Fibroblast of skin of back (primary cell): Measurements from ENCODE around the gene INVS.
"Not testable (repeated sequence)": the region's sequence is repeated elsewhere in the genome, so short reads cannot be mapped to it uniquely, and the experiment has no call there.

Experiments
- DNase-seq: peaks from one replicate; pipeline ENCODE4 v3.0.0-alpha.2; 2013

INVS gene

DNA sequence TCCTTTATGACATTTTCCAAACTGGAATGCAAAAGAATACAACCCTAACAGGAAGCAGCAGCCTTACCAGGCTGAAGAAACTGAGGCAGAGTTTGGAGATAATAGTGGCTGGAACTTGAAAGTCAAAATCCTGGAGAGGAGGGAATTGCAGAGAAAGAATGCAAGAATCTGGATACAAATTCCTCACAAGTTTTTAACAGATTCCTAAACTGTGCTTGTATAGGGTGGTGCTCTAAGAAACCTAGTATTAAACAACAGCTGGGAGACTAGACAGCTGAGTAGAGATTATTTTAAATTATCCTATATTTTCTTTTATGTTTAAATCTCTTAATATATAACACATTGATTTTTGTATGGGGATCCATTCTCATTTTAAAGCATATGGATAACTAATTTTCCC is 30.7 kb downstream of the INVS start:
- peak; percentile 17 for DNase-seq

DNA sequence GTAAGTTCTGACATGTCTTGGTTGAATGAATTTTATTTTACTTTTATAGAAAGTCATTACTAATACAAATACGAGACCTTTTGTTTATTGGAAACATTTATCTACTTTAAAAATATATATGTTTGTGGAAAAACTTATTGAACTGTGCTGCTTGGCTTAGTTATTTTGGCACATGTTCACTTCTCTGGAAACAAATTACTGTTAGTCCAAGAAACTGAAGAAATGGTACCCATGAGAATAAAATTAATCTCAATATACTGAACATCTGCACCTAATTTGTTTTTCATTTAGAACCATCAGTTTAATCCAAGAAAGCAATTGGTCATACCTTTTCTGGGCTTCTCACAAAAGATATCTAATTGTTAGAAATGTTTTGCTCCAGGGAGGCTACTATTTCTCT is 32.2 kb downstream of the INVS start:
- no peak for DNase-seq

DNA sequence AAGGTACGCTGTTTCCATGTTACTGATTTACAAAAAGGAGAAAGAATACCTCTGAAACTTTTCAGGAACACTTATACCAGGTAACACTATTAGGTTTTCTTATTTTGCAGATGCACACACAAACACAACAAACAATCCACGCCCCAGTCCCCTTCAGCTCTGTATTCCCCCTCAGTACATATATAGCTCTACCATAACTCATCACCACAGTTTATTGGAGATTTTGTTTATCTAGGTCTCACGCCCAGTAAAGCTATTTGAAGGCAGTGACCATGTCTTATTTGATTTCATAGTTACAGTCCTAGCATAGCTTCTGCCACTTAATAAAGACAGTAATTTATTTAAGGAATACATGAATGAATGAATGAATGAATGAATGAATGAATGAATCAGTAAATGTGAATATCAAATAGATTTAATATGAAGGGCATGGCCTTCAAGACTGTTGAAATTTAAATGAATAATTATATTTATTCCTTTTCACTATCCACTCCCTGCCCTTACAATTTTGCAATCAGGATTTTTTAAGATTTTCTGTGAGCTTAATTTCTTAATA is 32.9 kb downstream of the INVS start:
- no peak for DNase-seq

DNA sequence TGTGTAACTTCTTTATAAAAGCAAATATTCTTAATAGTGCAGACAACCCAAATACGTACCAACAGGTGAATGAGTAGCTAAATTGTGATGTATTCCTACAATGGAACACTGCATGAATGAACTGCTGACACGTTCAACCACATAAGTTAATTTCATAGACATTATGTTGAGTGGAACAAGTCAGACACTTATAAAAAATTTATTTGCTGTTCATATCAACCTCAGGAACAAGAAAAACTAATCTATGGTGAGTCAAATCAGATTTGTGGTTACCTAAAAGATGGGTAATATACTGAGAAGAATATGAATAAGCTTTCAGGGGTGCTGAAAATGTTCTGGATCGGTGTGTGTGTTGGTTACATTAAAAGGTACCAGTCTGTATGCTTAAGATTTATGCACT is 35.7 kb downstream of the INVS start:
- no peak for DNase-seq

- DNase-seq, result not testable (repeated sequence)
Measured at GRCh38 chr9:100136799-100137198, 37.8 kb downstream of the INVS start.

- not testable (repeated sequence) for DNase-seq
Measured at GRCh38 chr9:100140303-100140702, 41.3 kb downstream of the INVS start.

- DNase-seq, result not testable (repeated sequence)
Measured at GRCh38 chr9:100141862-100142261, 42.8 kb downstream of the INVS start.

GRCh38 chr9:100145167-100145934 is 46.3 kb downstream of the INVS start:
- not testable (repeated sequence) for DNase-seq

- not testable (repeated sequence) for DNase-seq
Measured at GRCh38 chr9:100145976-100146375, 46.9 kb downstream of the INVS start.

GRCh38 chr9:100150214-100150613 is 51.2 kb downstream of the INVS start:
- peak; percentile 53 for DNase-seq

GRCh38 chr9:100160021-100160420 is 61.0 kb downstream of the INVS start:
- no peak for DNase-seq

DNA sequence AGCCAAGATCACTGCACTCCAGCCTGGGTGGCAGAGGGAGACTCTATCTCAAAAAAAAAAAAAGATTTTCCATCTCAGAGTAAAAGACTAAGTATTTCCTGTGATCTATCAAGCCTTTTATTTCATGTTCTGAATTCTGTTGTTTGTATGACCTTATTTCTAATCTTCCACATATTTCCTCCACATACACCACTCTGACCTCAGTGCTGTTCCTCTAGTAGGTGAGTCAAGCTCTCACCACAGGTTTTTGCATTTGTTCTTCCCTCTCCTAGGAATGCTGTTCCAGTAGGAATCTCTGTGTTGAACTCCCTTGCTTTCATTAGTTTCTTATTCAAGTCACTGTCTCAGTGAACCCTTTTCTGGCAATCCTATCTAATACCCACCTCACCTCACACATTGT is 68.1 kb downstream of the INVS start:
- peak; percentile 7 for DNase-seq

GRCh38 chr9:100167915-100168654 is 69.0 kb downstream of the INVS start:
- no peak for DNase-seq

GRCh38 chr9:100170085-100170484 is 71.0 kb downstream of the INVS start:
- peak; percentile 25 for DNase-seq

DNA sequence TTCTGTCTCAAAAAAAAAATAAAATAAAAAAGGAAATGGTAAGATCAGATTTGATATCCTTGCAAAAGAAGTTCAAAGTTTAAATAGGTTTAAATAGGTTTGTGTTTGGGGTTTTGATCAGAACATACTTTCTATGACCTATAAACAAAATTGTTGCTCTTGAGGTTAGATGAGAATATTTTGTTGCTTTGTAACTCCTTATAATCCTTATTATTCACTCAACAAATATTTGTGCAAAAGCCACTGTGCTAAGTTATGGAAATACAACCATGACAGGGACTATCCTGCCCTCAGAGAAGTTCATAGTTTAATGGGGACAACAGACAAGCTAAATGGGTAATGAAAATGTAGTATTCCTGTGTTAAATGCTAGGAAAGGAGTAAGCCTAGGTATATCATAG is 71.5 kb downstream of the INVS start:
- DNase-seq, result peak; percentile 55

GRCh38 chr9:100186356-100186755 is 87.3 kb downstream of the INVS start:
- DNase-seq, result no peak

- no peak for DNase-seq
Measured at GRCh38 chr9:100190339-100190738, 91.3 kb downstream of the INVS start.

- DNase-seq, result no peak
Measured at GRCh38 chr9:100191264-100191663, 92.2 kb downstream of the INVS start.

DNA sequence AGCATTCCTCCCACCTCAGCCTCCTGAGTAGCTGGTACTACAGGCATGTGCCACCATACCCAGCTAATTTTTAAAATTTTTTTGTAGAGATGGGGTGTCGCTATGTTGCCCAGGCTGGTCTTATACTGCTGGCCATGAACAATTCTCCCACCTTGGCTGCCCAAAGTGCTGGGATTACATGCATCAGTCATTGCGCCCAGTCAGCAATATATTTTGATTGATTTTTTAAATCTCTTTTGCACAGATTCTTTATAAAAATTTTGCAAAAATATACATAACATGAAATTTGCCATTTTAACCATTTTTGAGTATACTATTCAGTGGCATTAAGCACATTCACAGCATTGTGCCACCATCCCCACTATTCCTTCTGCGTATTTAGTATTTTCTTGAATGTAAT is 94.0 kb downstream of the INVS start:
- DNase-seq, result no peak

DNA sequence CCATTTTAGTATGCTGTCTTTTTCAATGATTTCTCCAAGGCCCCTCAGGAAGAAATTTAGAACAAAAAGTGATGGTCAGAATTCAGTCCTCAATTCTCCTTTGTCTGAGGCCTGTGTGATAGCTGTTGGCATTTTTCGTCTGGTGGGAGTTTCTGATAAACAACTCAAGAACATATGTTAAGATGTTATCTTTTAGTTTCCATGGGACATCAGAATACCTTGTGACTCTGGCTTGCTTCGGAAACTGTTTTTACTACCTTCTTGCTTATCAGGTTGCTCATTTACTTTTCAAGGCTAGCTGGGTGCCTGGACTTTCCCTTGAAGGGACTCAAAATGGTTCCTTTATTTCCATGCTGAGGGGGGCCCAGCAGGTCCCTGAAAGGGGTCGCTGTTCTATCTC is 97.2 kb downstream of the INVS start:
- DNase-seq, result no peak

DNA sequence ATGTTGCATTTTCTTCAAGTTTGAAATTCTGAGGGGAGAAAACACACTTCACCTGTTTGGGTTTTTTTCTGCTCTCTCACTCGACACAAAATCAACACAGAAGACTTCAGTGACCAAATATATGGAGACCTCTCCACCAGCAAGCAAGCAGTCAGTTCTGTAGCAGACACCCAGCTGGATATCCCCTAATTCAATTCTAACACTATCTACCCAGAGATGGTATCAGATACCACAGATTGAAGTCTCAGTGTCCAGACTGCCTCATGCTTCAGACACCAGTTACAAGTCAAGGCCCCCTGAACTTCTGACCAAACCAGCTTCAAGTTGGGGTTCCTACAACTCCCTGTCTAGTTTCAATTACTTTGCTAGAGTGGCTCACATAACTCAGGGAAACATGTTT is 97.8 kb downstream of the INVS start:
- DNase-seq, result no peak

- DNase-seq, result no peak
Measured at GRCh38 chr9:100197553-100197952, 98.5 kb downstream of the INVS start.

DNA sequence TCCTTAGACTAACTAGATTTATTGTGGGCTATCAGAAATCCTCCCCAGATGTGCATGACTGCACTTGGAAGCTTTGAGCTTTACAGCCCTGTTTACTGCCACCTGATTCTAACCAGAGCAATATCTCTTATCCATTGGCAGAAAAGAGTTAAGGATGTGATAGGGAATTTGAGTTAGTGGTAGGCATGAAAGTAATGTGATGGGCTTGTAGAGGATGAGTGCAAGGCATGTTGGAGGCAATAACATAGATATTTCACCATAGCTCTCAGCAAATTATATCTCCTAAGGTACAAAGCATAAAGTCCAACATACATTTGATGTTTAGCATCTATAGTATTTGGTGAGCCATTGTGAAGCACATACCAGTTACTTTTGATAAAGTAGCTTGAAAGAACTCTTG is 103.8 kb downstream of the INVS start:
- no peak for DNase-seq

- DNase-seq, result peak; percentile 33
Measured at GRCh38 chr9:100204796-100205195, 105.8 kb downstream of the INVS start.
